HG03469 (cell line): ENCODE measurements around the gene TSPEAR.

Source experiments
- ATAC-seq: cut with Tn5 transposase; IDR thresholded peaks from one replicate; pipeline ENCODE4 v1.9.1; 2021; ENCODE audit warnings: mild to moderate bottlenecking, moderate library complexity, moderate number of reproducible peaks; ENCODE audit not compliant: unreplicated experiment

Gene TSPEAR

GRCh38 chr21:44741921-44742320 lies 30.5 kb upstream of the TSPEAR start:
- no peak for ATAC-seq

- ATAC-seq: no peak
Observed at GRCh38 chr21:44740742-44741141, 29.4 kb upstream of the TSPEAR start.

GRCh38 chr21:44739316-44739715 lies 27.9 kb upstream of the TSPEAR start:
- no peak for ATAC-seq

- ATAC-seq: no peak
Observed at GRCh38 chr21:44738621-44739020, 27.2 kb upstream of the TSPEAR start.

GRCh38 chr21:44737706-44738354 lies 26.5 kb upstream of the TSPEAR start:
- ATAC-seq: no peak

- ATAC-seq: no peak
Observed at GRCh38 chr21:44736291-44737004, 25.1 kb upstream of the TSPEAR start.

- ATAC-seq: no peak
Observed at GRCh38 chr21:44735821-44736220, 24.4 kb upstream of the TSPEAR start.

GRCh38 chr21:44734841-44735240 lies 23.5 kb upstream of the TSPEAR start:
- ATAC-seq: no peak

- no peak for ATAC-seq
Observed at GRCh38 chr21:44734026-44734745, 22.8 kb upstream of the TSPEAR start.

GRCh38 chr21:44732956-44733355 lies 21.6 kb upstream of the TSPEAR start:
- no peak for ATAC-seq

- ATAC-seq: no peak
Observed at GRCh38 chr21:44732263-44732662, 20.9 kb upstream of the TSPEAR start.

- no peak for ATAC-seq
Observed at GRCh38 chr21:44730951-44731579, 19.7 kb upstream of the TSPEAR start.

GRCh38 chr21:44730028-44730395 lies 18.6 kb upstream of the TSPEAR start:
- ATAC-seq: no peak

GRCh38 chr21:44729336-44730027 lies 18.1 kb upstream of the TSPEAR start:
- ATAC-seq: no peak

GRCh38 chr21:44728716-44729115 lies 17.3 kb upstream of the TSPEAR start:
- ATAC-seq: no peak

- ATAC-seq: no peak
Observed at GRCh38 chr21:44727757-44728156, 16.4 kb upstream of the TSPEAR start.

GRCh38 chr21:44727321-44727720 lies 15.9 kb upstream of the TSPEAR start:
- ATAC-seq: no peak

- no peak for ATAC-seq
Observed at GRCh38 chr21:44726826-44727225, 15.5 kb upstream of the TSPEAR start.

GRCh38 chr21:44724926-44725325 lies 13.6 kb upstream of the TSPEAR start:
- no peak for ATAC-seq

GRCh38 chr21:44724196-44724595 lies 12.8 kb upstream of the TSPEAR start:
- ATAC-seq: no peak
